ENCODE data around the gene SPEN.

The SPEN gene

DNA sequence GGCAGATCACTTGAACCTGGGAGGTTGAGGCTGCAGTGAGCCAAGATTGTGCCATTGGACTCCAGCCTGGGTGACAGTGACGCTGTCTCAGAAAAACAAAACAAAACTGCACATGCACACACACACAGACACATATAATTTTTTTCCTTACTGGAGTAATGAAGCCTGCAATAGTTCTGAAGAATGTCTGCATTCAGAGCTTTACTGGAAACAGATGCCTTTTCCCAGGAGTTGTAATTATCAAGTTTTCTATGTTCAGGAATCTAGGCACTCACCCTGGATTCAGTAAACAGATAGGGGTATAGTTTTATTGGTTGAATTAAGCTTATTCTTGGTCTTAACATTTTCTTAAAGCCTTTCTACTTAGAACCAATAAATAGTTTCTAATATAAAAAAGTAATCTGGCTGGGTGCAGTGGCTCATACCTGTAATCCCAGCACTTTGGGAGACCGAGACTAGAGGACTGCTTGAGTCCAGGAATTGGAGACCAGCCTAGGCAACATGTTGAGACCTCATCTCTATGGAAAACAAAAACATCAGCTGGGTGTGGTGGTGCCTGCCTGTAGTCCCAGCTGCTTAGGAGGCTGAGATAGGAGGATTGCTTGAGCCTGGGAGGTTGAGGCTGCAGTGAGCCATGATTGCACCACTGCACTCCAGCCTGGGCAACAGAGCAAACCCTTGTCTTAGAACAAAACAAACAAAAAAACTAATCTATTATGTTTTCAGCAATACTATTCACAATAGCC, 15.8 kb downstream of the SPEN start:
- TF ChIP-seq FOXP2 (optimal IDR thresholded peaks at IDR 0.05; ENCODE audit: borderline replicate concordance, extremely low read depth, extremely low read length, insufficient read depth) (no peak), TAF1 (IDR thresholded peaks at IDR 0.05; ENCODE audit: borderline replicate concordance, insufficient read depth, low read length) (no peak), POLR2AphosphoS5 (IDR thresholded peaks at IDR 0.05; ENCODE audit: low read depth, low read length) (no peak), SIN3A (IDR thresholded peaks at IDR 0.05; ENCODE audit: borderline replicate concordance, insufficient read depth, low read length) (no peak)
- TF ChIP-seq, protein P1, sequence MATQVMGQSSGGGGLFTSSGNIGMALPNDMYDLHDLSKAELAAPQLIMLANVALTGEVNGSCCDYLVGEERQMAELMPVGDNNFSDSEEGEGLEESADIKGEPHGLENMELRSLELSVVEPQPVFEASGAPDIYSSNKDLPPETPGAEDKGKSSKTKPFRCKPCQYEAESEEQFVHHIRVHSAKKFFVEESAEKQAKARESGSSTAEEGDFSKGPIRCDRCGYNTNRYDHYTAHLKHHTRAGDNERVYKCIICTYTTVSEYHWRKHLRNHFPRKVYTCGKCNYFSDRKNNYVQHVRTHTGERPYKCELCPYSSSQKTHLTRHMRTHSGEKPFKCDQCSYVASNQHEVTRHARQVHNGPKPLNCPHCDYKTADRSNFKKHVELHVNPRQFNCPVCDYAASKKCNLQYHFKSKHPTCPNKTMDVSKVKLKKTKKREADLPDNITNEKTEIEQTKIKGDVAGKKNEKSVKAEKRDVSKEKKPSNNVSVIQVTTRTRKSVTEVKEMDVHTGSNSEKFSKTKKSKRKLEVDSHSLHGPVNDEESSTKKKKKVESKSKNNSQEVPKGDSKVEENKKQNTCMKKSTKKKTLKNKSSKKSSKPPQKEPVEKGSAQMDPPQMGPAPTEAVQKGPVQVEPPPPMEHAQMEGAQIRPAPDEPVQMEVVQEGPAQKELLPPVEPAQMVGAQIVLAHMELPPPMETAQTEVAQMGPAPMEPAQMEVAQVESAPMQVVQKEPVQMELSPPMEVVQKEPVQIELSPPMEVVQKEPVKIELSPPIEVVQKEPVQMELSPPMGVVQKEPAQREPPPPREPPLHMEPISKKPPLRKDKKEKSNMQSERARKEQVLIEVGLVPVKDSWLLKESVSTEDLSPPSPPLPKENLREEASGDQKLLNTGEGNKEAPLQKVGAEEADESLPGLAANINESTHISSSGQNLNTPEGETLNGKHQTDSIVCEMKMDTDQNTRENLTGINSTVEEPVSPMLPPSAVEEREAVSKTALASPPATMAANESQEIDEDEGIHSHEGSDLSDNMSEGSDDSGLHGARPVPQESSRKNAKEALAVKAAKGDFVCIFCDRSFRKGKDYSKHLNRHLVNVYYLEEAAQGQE (IDR thresholded peaks at IDR 0.05; ENCODE audit: insufficient read depth in 1 of 2, low read depth in 2 of 2, low read length in 2 of 2), result no peak

DNA sequence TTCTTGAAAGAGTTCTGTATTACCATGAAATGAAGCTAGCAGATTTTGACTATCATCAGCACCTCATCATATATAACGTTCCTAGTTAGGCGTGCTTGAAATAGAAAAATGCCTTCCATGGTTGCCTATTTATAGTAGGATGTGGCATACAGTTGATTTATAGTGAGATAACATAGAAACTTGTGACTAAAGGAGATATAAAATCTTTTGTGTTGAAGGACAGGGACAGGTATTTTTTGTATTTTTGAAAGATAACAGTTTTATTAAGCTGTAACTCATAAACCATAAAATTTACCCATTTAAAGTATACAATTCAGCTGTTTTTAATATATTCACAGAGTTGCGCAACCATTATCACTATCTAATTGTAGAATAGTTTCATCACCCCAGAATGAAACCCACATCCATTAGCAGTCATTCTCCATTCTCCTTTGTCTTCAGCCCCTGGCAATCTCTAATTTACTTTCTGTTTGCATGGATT, 19.3 kb downstream of the SPEN start:
- TF ChIP-seq FOXP2 (optimal IDR thresholded peaks at IDR 0.05; ENCODE audit: borderline replicate concordance, extremely low read depth, extremely low read length, insufficient read depth) (no peak), SIN3A (IDR thresholded peaks at IDR 0.05; ENCODE audit: borderline replicate concordance, insufficient read depth, low read length) (no peak), TAF1 (IDR thresholded peaks at IDR 0.05; ENCODE audit: borderline replicate concordance, insufficient read depth, low read length) (no peak), POLR2AphosphoS5 (IDR thresholded peaks at IDR 0.05; ENCODE audit: low read depth, low read length) (no peak)
- TF ChIP-seq, protein P1 (IDR thresholded peaks at IDR 0.05; ENCODE audit: insufficient read depth in 1 of 2, low read depth in 2 of 2, low read length in 2 of 2), result no peak

DNA sequence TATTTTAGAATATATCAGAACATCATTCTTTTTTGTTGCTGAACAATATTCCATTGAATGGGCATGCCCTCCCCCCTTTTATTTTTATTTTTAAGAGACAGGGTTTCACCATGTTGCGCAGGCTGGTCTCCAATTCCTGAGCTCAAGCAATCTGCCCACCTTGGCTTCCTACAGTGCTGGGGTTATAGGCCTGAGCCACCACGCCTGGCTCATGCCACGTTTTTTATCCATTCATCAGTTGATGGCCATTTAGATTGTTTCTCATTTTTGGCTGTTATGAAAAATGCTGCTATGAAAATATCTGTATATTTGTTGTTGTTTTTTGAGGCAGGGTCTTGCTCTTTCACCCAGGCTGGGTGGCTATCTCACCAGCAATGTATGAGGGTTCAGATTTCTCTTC, 19.8 kb downstream of the SPEN start:
- TF ChIP-seq SIN3A (IDR thresholded peaks at IDR 0.05; ENCODE audit: borderline replicate concordance, insufficient read depth, low read length) (no peak), TAF1 (IDR thresholded peaks at IDR 0.05; ENCODE audit: borderline replicate concordance, insufficient read depth, low read length) (no peak)
- TF ChIP-seq, protein P1 (IDR thresholded peaks at IDR 0.05; ENCODE audit: insufficient read depth in 1 of 2, low read depth in 2 of 2, low read length in 2 of 2), result no peak

DNA sequence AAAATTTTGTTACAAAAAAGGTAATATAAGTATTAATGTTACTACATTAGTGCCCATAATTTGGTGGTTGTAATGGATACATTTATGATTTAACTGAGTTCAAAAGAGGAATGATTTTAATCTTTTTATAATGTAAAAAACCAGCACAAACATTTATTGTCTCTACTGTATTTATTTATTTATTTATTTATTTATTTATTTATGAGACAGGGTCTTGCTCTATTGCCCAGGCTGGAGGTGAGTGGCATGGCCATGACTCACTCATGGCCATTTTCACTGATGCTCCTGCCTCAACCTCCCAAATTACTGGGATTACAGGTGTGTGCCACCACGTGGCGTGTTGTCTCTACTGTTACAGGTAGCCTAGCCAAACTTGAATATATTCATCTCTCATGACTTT, 21.9 kb downstream of the SPEN start:
- TF ChIP-seq TAF1 (IDR thresholded peaks at IDR 0.05; ENCODE audit: borderline replicate concordance, insufficient read depth, low read length), result no peak
- no peak for TF ChIP-seq SIN3A (IDR thresholded peaks at IDR 0.05; ENCODE audit: borderline replicate concordance, insufficient read depth, low read length)
- no peak for TF ChIP-seq POLR2AphosphoS5 (IDR thresholded peaks at IDR 0.05; ENCODE audit: low read depth, low read length)
- TF ChIP-seq FOXP2 (optimal IDR thresholded peaks at IDR 0.05; ENCODE audit: borderline replicate concordance, extremely low read depth, extremely low read length, insufficient read depth), result no peak
- TF ChIP-seq, protein P1 (IDR thresholded peaks at IDR 0.05; ENCODE audit: insufficient read depth in 1 of 2, low read depth in 2 of 2, low read length in 2 of 2), result no peak

Data from PFSK-1 (cell line).